Epithelial cell of proximal tubule (primary cell): ENCODE results near the gene PLXNA4. TPM values are rescaled to one million over a fixed set of nuclear protein-coding genes. Genes with fewer than 3 reads are reported as not detected.

Source experiments
- DNase-seq: peaks from one replicate; pipeline ENCODE4 v3.0.0-alpha.2; 2011; ENCODE audit warnings: low read depth
- H3K4me3 ChIP-seq: 2 replicates; pipeline ENCODE4 v1.5.1; 2011; ENCODE audit warnings: low read depth, mild to moderate bottlenecking, low read length
- CTCF ChIP-seq: conservative IDR thresholded peaks from 2 replicates; pipeline ENCODE4 v1.5.1; 2012; ENCODE audit warnings: low read depth, mild to moderate bottlenecking, low read length
- total RNA-seq: library from RNA; depleted of rRNA; stranded (reverse); fragments of >200 nt; gene quantifications from 2 replicates; pipeline ENCODE4 v1.2.3, GENCODE V29; 2015

The PLXNA4 gene
- total RNA-seq, 1 donor from 2014 or later = not detected

- DNase-seq = no peak
- no peak for TF ChIP-seq CTCF
- H3K4me3 ChIP-seq = no peak overlapping the region
Observed at GRCh38 chr7:132377015-132377414, 199.3 kb downstream of the PLXNA4 start.

GRCh38 chr7:132376361-132377013 is 199.8 kb downstream of the PLXNA4 start:
- DNase-seq = no peak
- TF ChIP-seq CTCF = no peak
- no peak overlapping the region for H3K4me3 ChIP-seq

- TF ChIP-seq CTCF = no peak
- no peak overlapping the region for H3K4me3 ChIP-seq
- DNase-seq = no peak
Observed at GRCh38 chr7:132373879-132374278, 202.4 kb downstream of the PLXNA4 start.

- no peak for DNase-seq
- no peak overlapping the region for H3K4me3 ChIP-seq
- no peak for TF ChIP-seq CTCF
Observed at GRCh38 chr7:132373041-132373440, 203.2 kb downstream of the PLXNA4 start.

GRCh38 chr7:132371948-132372347 is 204.3 kb downstream of the PLXNA4 start:
- H3K4me3 ChIP-seq = no peak overlapping the region
- TF ChIP-seq CTCF = no peak

GRCh38 chr7:132368246-132368900 is 207.9 kb downstream of the PLXNA4 start:
- TF ChIP-seq CTCF = no peak
- no peak for DNase-seq
- H3K4me3 ChIP-seq = no peak overlapping the region

More at GRCh38 chr7:132371948-132372347, 204.3 kb downstream of the PLXNA4 start:
- DNase-seq = no peak

- TF ChIP-seq CTCF = no peak
- no peak overlapping the region for H3K4me3 ChIP-seq
- DNase-seq = no peak
Observed at GRCh38 chr7:132367795-132368194, 208.5 kb downstream of the PLXNA4 start.
